HepG2 (cell line): ENCODE measurements around the gene HECTD4. TPM values are rescaled to one million over a fixed set of nuclear protein-coding genes. Genes with fewer than 3 reads are reported as not detected.

Source experiments
- ATAC-seq: fragments of 200-7000 bp; cut with Tn5 transposase; 3 replicates; pipeline ENCODE4 v1.9.1; 2020; ENCODE audit warnings: mild to moderate bottlenecking, moderate library complexity
- BruUV-seq: library from RNA; stranded (reverse); fragments of 400-500 nt; replicated peaks from 2 replicates; lab custom pipeline; 2021; lab: Mats Ljungman, UMichigan
- CTCF ChIA-PET: fragments of 300-600 bp; formaldehyde crosslinking; extraction: SDS; loops from one replicate; lab custom pipeline; 2021; ENCODE audit warnings: low total read pairs, inconsistent platforms, low intra/inter-chr PET ratio; lab: Yijun Ruan, JAX
- POLR2A ChIA-PET: fragments of 350-600 bp; sonication (Branson Sonifier 250); formaldehyde crosslinking; loops from one replicate; lab custom pipeline; 2020; ENCODE audit warnings: antibody characterized with exemption, inconsistent platforms; lab: Yijun Ruan, JAX
- DNase-seq: peaks from one replicate; pipeline ENCODE4 v3.0.0-alpha.2; 2015; ENCODE audit warnings: low spot score
- FAIRE-seq: peaks from 3 replicates; lab custom pipeline; 2011; peaks lifted over from hg19 to GRCh38; lab: Jason Lieb, UNC
- H2AFZ ChIP-seq: one replicate; pipeline ENCODE4 v1.6.1; 2011; ENCODE audit warnings: low read length, inconsistent platforms
- H3K27ac ChIP-seq: fragments of 300-600 bp; 3 replicates; pipeline ENCODE4 v1.8.0; 2011; ENCODE audit warnings: mixed run types, mild to moderate bottlenecking, mixed read lengths, low read length, inconsistent platforms; ENCODE audit not compliant: insufficient read depth; ENCODE audit errors: extremely low read length
- H3K27me3 ChIP-seq, 2 experiments: fragments of 200-600 bp in 1 of 2; 2 replicates in 1 of 2; 3 replicates in 1 of 2; pipeline versions ENCODE4 v1.6.0 to v1.8.0; 2011; ENCODE audit warnings: low read length in 2 of 2, mild to moderate bottlenecking in 2 of 2, moderate library complexity in 2 of 2, inconsistent platforms in 1 of 2; ENCODE audit not compliant: insufficient read depth in 2 of 2, control insufficient read depth in 1 of 2
- H3K36me3 ChIP-seq, 2 experiments: fragments of 200-600 bp in 1 of 2; replicated peaks in 1 of 2; 2 replicates in 1 of 2; 3 replicates in 1 of 2; pipeline versions ENCODE4 v1.5.1 to v1.8.0; 2011; ENCODE audit warnings: low read length in 2 of 2, inconsistent platforms in 1 of 2; ENCODE audit not compliant: insufficient read depth in 2 of 2, control insufficient read depth in 1 of 2
- H3K4me1 ChIP-seq: 2 replicates; pipeline ENCODE4 v1.5.1; 2012; ENCODE audit warnings: low read length, inconsistent platforms; ENCODE audit not compliant: insufficient read depth
- H3K4me2 ChIP-seq: 2 replicates; pipeline ENCODE4 v1.6.0; 2011; ENCODE audit warnings: low read depth, low read length, inconsistent platforms
- H3K4me3 ChIP-seq, 3 experiments: fragments of 200-600 bp in 1 of 3; sonication (generic), shearing (Covaris generic) in 1 of 3; replicated peaks in 1 of 3; 2 replicates each; pipeline ENCODE4 v1.5.1; 2011 to 2016; ENCODE audit warnings: low read length in 3 of 3, inconsistent platforms in 2 of 3, low read depth in 2 of 3, mild to moderate bottlenecking in 2 of 3, control low read depth in 1 of 3, mixed read lengths in 1 of 3; ENCODE audit not compliant: insufficient read depth in 1 of 3
- H3K79me2 ChIP-seq: one replicate; pipeline ENCODE4 v1.6.1; 2011; ENCODE audit warnings: low read length, inconsistent platforms; ENCODE audit not compliant: insufficient read depth
- H3K9ac ChIP-seq: 2 replicates; pipeline ENCODE4 v1.6.0; 2011; ENCODE audit warnings: mild to moderate bottlenecking, low read depth, low read length, inconsistent platforms; ENCODE audit not compliant: insufficient read depth
- H3K9me3 ChIP-seq: 2 replicates; pipeline ENCODE4 v1.5.1; 2012; ENCODE audit warnings: mild to moderate bottlenecking, low read length
- H4K20me1 ChIP-seq: 2 replicates; pipeline ENCODE4 v1.6.0; 2011; ENCODE audit warnings: inconsistent platforms, mild to moderate bottlenecking, low read length, moderate library complexity; ENCODE audit not compliant: insufficient read depth
- GTF3A ChIP-seq: sonication (generic); formaldehyde crosslinking; conservative IDR thresholded peaks from 2 replicates; pipeline ENCODE4 v1.4.0; 2020; ENCODE audit warnings: mild to moderate bottlenecking, missing genetic modification reagents
- NCOA2 ChIP-seq: sonication (generic); formaldehyde crosslinking; IDR thresholded peaks from 2 replicates; pipeline ENCODE4 v1.8.0; 2022; ENCODE audit warnings: inconsistent platforms
- NR2F6 ChIP-seq, 2 experiments: IDR thresholded peaks; 2 replicates each; pipeline ENCODE4 v1.6.1; 2016; ENCODE audit warnings: antibody characterized with exemption in 1 of 2, mild to moderate bottlenecking in 1 of 2
- RCOR2 ChIP-seq: IDR thresholded peaks from 2 replicates; pipeline ENCODE4 v1.6.1; 2016; ENCODE audit warnings: missing biosample characterization, missing genetic modification reagents
- REST ChIP-seq, 2 experiments: IDR thresholded peaks; 2 replicates each; pipeline ENCODE4 v1.6.1; 2011 to 2012; ENCODE audit warnings: low read length in 2 of 2, borderline replicate concordance in 1 of 2, low read depth in 1 of 2, mild to moderate bottlenecking in 1 of 2, moderate library complexity in 1 of 2
- RXRB ChIP-seq: IDR thresholded peaks from 2 replicates; pipeline ENCODE4 v1.6.1; 2016; ENCODE audit warnings: borderline replicate concordance, missing genetic modification reagents, missing compliant biosample characterization
- TBL1XR1 ChIP-seq: fragments of 150-350 bp; IDR thresholded peaks from 2 replicates; pipeline ENCODE4 v1.6.1; 2014; ENCODE audit warnings: borderline replicate concordance, low read length; ENCODE audit not compliant: partially characterized antibody
- ZFYVE20 ChIP-seq: sonication (generic); formaldehyde crosslinking; IDR thresholded peaks from 2 replicates; pipeline ENCODE4 v1.8.0; 2023; ENCODE audit warnings: low read depth, mild to moderate bottlenecking, moderate library complexity, missing genetic modification reagents, borderline replicate concordance
- ZNF878 ChIP-seq: sonication (generic); formaldehyde crosslinking; IDR thresholded peaks from 2 replicates; pipeline ENCODE4 v1.8.1; 2023; ENCODE audit warnings: mild to moderate bottlenecking, missing genetic modification reagents, moderate library complexity
- WGBS: methylation state at CpG from one replicate; pipeline ENCODE4 v1.1.6; 2017; ENCODE audit warnings: low lambda C conversion rate; 5-methylcytosine and 5-hydroxymethylcytosine counted together
- in situ Hi-C: cut with HindIII; loops from 2 replicates; pipeline ENCODE4 v1.10.0; 2017; ENCODE audit warnings: low pct_unique_long_range_greater_than_20kb; ENCODE audit not compliant: extremely low pct_ligation_motif_present
- intact Hi-C: fragments of 100-400 bp; cut with micrococcal nuclease; formaldehyde crosslinking; loops from one replicate; pipeline ENCODE4 v1.10.0; 2022; ENCODE audit not compliant: unreplicated experiment
- polyA plus RNA-seq, 8 experiments: library from polyadenylated mRNA; depleted of rRNA in 3 of 8; stranded (reverse) in 7 of 8; unstranded in 1 of 8; fragments of >200 nt; fragmentation: Illumina TruSeq in 4 of 8; extraction: Trizol in 4 of 8; gene quantifications; 2 replicates each; pipeline versions ENCODE4 v1.2.1 to v1.2.3, GENCODE V29; 2011 to 2016; ENCODE audit warnings: low read depth in 4 of 8, missing spikeins in 1 of 8, mixed read lengths in 1 of 8; ENCODE audit not compliant: insufficient read depth in 1 of 8
- total RNA-seq, 5 experiments: library from RNA; depleted of rRNA; stranded (reverse); fragments of >200 nt; fragmentation: Illumina TruSeq; extraction: Trizol; gene quantifications; 2 replicates each; pipeline ENCODE4 v1.2.3, GENCODE V29; 2016; ENCODE audit warnings: low read depth in 1 of 5
- TF ChIP-seq, protein P1 (sequence below), 2 experiments: sonication (generic) in 1 of 2; formaldehyde crosslinking in 1 of 2; IDR thresholded peaks; 2 replicates each; pipeline versions ENCODE4 v1.5.1 to v1.6.1; 2011 to 2020; ENCODE audit warnings: borderline replicate concordance in 1 of 2, low read depth in 1 of 2, low read length in 1 of 2, mild to moderate bottlenecking in 1 of 2, missing genetic modification reagents in 1 of 2, moderate library complexity in 1 of 2
- TF ChIP-seq, protein P2 (sequence below): IDR thresholded peaks from 2 replicates; pipeline ENCODE4 v1.6.1; 2016; ENCODE audit warnings: missing compliant biosample characterization, missing genetic modification reagents, borderline replicate concordance
- TF ChIP-seq, protein P3 (sequence below): sonication (generic); formaldehyde crosslinking; IDR thresholded peaks from 2 replicates; pipeline ENCODE4 v1.4.0; 2020; ENCODE audit warnings: missing genetic modification reagents, borderline replicate concordance

Gene HECTD4
- total and polyA plus RNA-seq, 2 of the 13 experiments (the other 11 are each of a cell fraction or from before 2014, with no cell fraction given), result 9.0 to 11.4 TPM

GRCh38 chr12:112252184-112252583 is 130.0 kb downstream of the HECTD4 start:
- no peak for FAIRE-seq
- ATAC-seq, result no peak
- intact Hi-C loops (no loop called here), in situ Hi-C loops (no loop called here)
- H3K27me3 ChIP-seq, result no peaks in the 10 kb centered on the region
- H3K27ac ChIP-seq, result no peak overlapping the region
- CTCF ChIA-PET, result no interaction called here
- H3K4me1 ChIP-seq, result no peaks in the 10 kb centered on the region
- BruUV-seq, result no TSS peak
- H3K36me3 ChIP-seq, result peaks cover 10 to 26% of the 10 kb centered on the region in 2 experiments; a peak in 4 of 5 replicates
- no peak overlapping the region for H3K9ac ChIP-seq
- 91% methylated on average over 4 of the region's 4 CpGs for WGBS
- no peaks in the 10 kb centered on the region for H3K79me2 ChIP-seq
- no peak overlapping the region for H3K4me3 ChIP-seq
- no peak overlapping the region for H3K4me2 ChIP-seq
- H3K9me3 ChIP-seq, result no peaks in the 10 kb centered on the region
- POLR2A ChIA-PET, result interaction anchor here (1.2 kb wide), 1 partner anchor 9 kb away, joined by 3 read pairs; no protein-coding TSS in a partner anchor
- DNase-seq, result no peak
- no peaks in the 10 kb centered on the region for H4K20me1 ChIP-seq
- no peak overlapping the region for H2AFZ ChIP-seq
- TF ChIP-seq NR2F6 (IDR thresholded peaks at IDR 0.05) (no peak), NR2F6 (CRISPR knock-in tag; IDR thresholded peaks at IDR 0.05) (no peak), GTF3A (CRISPR knock-in tag) (no peak), ZNF878 (no peak), NCOA2 (CRISPR knock-in tag) (no peak), REST (IDR thresholded peaks at IDR 0.05; ENCODE audit: borderline replicate concordance in 1 of 2, low read depth in 1 of 2, low read length in 2 of 2) (no peak), ZFYVE20 (no peak), RCOR2 (CRISPR knock-in tag) (no peak), TBL1XR1 (no peak), RXRB (no peak)
- TF ChIP-seq, protein P1, sequence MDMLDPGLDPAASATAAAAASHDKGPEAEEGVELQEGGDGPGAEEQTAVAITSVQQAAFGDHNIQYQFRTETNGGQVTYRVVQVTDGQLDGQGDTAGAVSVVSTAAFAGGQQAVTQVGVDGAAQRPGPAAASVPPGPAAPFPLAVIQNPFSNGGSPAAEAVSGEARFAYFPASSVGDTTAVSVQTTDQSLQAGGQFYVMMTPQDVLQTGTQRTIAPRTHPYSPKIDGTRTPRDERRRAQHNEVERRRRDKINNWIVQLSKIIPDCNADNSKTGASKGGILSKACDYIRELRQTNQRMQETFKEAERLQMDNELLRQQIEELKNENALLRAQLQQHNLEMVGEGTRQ (IDR thresholded peaks at IDR 0.05; ENCODE audit: low read depth, low read length), result no peak
- TF ChIP-seq, protein P1 (CRISPR knock-in tag; IDR thresholded peaks at IDR 0.05; ENCODE audit: borderline replicate concordance), result no peak
- TF ChIP-seq, protein P2, sequence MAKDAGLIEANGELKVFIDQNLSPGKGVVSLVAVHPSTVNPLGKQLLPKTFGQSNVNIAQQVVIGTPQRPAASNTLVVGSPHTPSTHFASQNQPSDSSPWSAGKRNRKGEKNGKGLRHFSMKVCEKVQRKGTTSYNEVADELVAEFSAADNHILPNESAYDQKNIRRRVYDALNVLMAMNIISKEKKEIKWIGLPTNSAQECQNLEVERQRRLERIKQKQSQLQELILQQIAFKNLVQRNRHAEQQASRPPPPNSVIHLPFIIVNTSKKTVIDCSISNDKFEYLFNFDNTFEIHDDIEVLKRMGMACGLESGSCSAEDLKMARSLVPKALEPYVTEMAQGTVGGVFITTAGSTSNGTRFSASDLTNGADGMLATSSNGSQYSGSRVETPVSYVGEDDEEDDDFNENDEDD (CRISPR knock-in tag), result no peak
- TF ChIP-seq, protein P3, sequence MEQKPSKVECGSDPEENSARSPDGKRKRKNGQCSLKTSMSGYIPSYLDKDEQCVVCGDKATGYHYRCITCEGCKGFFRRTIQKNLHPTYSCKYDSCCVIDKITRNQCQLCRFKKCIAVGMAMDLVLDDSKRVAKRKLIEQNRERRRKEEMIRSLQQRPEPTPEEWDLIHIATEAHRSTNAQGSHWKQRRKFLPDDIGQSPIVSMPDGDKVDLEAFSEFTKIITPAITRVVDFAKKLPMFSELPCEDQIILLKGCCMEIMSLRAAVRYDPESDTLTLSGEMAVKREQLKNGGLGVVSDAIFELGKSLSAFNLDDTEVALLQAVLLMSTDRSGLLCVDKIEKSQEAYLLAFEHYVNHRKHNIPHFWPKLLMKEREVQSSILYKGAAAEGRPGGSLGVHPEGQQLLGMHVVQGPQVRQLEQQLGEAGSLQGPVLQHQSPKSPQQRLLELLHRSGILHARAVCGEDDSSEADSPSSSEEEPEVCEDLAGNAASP (CRISPR knock-in tag), result no peak
